ENCODE data around the gene FNDC11. TPM values are rescaled to one million over a fixed set of nuclear protein-coding genes. Genes with fewer than 3 reads are reported as not detected.
"Not testable (repeated sequence)": the region's sequence is repeated elsewhere in the genome, so short reads cannot be mapped to it uniquely, and the experiment has no call there.

FNDC11 gene
- total RNA-seq, 6 experiments from 2014 or later = not detected

- H3K36me3 ChIP-seq = peaks cover 4 to 26% (median 12%) of the 10 kb centered on the region in 4 donors
- no peak overlapping the region for H3K4me3 ChIP-seq
- no peak overlapping the region for H3K27ac ChIP-seq
- peak in 1 of 3 donors; percentile 8 for DNase-seq
- no peaks in the 10 kb centered on the region for H3K4me1 ChIP-seq
- ATAC-seq = no peak
- 91% methylated on average over 21 of the region's 27 CpGs for WGBS (ENCODE audit: insufficient coverage, low coverage, low lambda C conversion rate, missing lambda C conversion rate)
- H3K9me3 ChIP-seq = no peaks in the 10 kb centered on the region
- TF ChIP-seq CTCF (IDR thresholded peaks at IDR 0.05) (no peak), POLR2A (IDR thresholded peaks at IDR 0.05) (no peak)
- intact Hi-C loops (cut with DNase I) = no loop called here
- no peaks in the 10 kb centered on the region for H3K27me3 ChIP-seq
Observed at GRCh38 chr20:63599396-63600050, 45.6 kb downstream of the FNDC11 start.

- ATAC-seq; H3K4me1 ChIP-seq; H3K9me3 ChIP-seq; H3K27ac ChIP-seq; H3K4me3 ChIP-seq; H3K27me3 ChIP-seq; intact Hi-C loops (cut with DNase I): not testable (repeated sequence)
- H3K36me3 ChIP-seq = peaks cover 4 to 26% (median 12%) of the 10 kb centered on the region in 4 donors
- WGBS (ENCODE audit: insufficient coverage, low coverage, low lambda C conversion rate, missing lambda C conversion rate) = 47% methylated on average over 5 of the region's 8 CpGs
- DNase-seq = peak in 1 of 3 donors; percentile 2
Observed at GRCh38 chr20:63601679-63602078, 47.7 kb downstream of the FNDC11 start.

- TF ChIP-seq CTCF (IDR thresholded peaks at IDR 0.05) (no peak), POLR2A (IDR thresholded peaks at IDR 0.05) (no peak)
- intact Hi-C loops (cut with DNase I) = no loop called here
- Histone ChIP-seq H3K36me3 (peaks cover 4 to 26% (median 12%) of the 10 kb centered on the region in 4 donors), H3K4me3 (no peak overlapping the region), H3K27me3 (no peaks in the 10 kb centered on the region), H3K4me1 (no peaks in the 10 kb centered on the region), H3K27ac (no peak overlapping the region), H3K9me3 (no peaks in the 10 kb centered on the region)
- no CpG with 5 or more reads among the region's 3 CpGs for WGBS (ENCODE audit: insufficient coverage, low coverage, low lambda C conversion rate, missing lambda C conversion rate)
- ATAC-seq (no peak), DNase-seq (peak in 1 of 3 donors; percentile 6)
Observed at GRCh38 chr20:63602321-63602720, 48.4 kb downstream of the FNDC11 start.

Other genes starting within 250 kb of the FNDC11 start
- gene CHRNA4, start 192.8 kb upstream of the FNDC11 start, total RNA-seq = 100 to 1,000 TPM in 1 of 6 experiments, 10 to 100 TPM in 3, 1 to 10 TPM in 2; 4.6 to 165 (median 26.8) TPM
- not detected for gene KCNQ2, start 81.5 kb upstream of the FNDC11 start, total RNA-seq
- 100 to 1,000 TPM in 2 of 6 experiments, 1 to 10 TPM in 1, under 1 TPM in 3; 0.22 to 153 (median 1.0) TPM for gene EEF1A2, start 55.1 kb upstream of the FNDC11 start, total RNA-seq
- 10 to 100 TPM; 50.2 to 99.4 (median 76.7) TPM for gene PPDPF, start 33.4 kb upstream of the FNDC11 start, total RNA-seq
- 10 to 100 TPM in 1 of 6 experiments, 1 to 10 TPM in 3, under 1 TPM in 2; 0.78 to 11.0 (median 3.6) TPM for gene PTK6, start 16.8 kb upstream of the FNDC11 start, total RNA-seq
- not detected for gene SRMS, start 6.4 kb upstream of the FNDC11 start, total RNA-seq
- 10 to 100 TPM; 14.8 to 30.3 (median 24.1) TPM for gene HELZ2, start 20.1 kb downstream of the FNDC11 start, total RNA-seq
- gene GMEB2, start 72.9 kb downstream of the FNDC11 start, total RNA-seq = 1 to 10 TPM; 3.2 to 7.0 (median 5.1) TPM
- 1 to 10 TPM in 1 of 6 experiments, under 1 TPM in 5; 0.43 to 1.6 (median 0.77) TPM for gene STMN3, start 99.3 kb downstream of the FNDC11 start, total RNA-seq
- 10 to 100 TPM in 5 of 6 experiments, 1 to 10 TPM in 1; 9.6 to 16.3 (median 12.4) TPM for gene RTEL1, start 104.2 kb downstream of the FNDC11 start, total RNA-seq
- 1 to 10 TPM in 1 of 6 experiments, under 1 TPM in 2, not detected in 3; 0.56 to 1.0 (median 0.62) TPM for gene TNFRSF6B, start 142.5 kb downstream of the FNDC11 start, total RNA-seq
- gene ARFRP1, start 153.8 kb downstream of the FNDC11 start, total RNA-seq = 10 to 100 TPM; 16.0 to 22.2 (median 20.2) TPM
- 10 to 100 TPM; 18.7 to 68.9 (median 31.9) TPM for gene ZGPAT, start 153.9 kb downstream of the FNDC11 start, total RNA-seq
- gene LIME1, start 182.5 kb downstream of the FNDC11 start, total RNA-seq = 100 to 1,000 TPM in 2 of 6 experiments, 10 to 100 TPM in 4; 37.0 to 118 (median 65.5) TPM
- gene SLC2A4RG, start 185.6 kb downstream of the FNDC11 start, total RNA-seq = 100 to 1,000 TPM in 2 of 6 experiments, 10 to 100 TPM in 4; 36.0 to 180 (median 73.8) TPM